HG03103 (cell line): ENCODE data around the gene SLC25A1.

ENCODE experiments used
- ATAC-seq: cut with Tn5 transposase; IDR thresholded peaks from one replicate; pipeline ENCODE4 v1.9.1; 2021; ENCODE audit warnings: low read depth; ENCODE audit not compliant: unreplicated experiment

The SLC25A1 gene

GRCh38 chr22:19182472-19183157, 4.1 kb upstream of the SLC25A1 start:
- no peak for ATAC-seq

- no peak for ATAC-seq
Measured at GRCh38 chr22:19181786-19182471, 3.4 kb upstream of the SLC25A1 start.

DNA sequence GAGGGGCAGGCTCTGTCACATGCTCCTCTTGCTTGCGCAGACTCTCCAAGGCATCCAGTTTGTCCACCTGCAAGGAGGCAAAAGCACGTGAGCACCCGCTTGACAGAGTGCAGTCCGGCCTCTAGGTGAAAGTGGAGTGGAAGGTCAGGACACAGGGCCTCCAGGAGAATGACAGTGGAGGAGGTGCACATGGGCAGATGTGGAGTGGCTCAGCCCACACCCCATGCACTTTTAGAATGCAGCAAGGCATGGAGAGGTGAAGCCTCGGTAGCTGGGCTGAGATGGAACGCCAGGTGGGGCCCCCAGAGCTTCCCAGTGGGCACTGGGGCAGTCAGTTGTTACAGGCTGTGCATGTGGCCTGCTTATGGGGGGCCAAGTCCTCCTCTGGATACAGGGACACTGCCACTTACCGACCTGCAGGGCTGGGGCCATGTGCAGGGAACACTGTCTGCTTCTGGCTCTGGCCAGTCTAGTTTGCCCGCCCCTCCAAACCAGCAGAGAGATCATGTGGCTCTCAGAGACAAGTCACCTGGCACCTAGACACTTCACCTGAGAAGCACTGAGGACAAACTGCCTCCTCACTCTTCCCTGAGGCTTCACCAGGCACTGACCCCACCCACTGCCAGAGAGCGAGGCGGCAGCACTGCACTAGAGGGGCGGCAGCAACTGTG, 2.3 kb upstream of the SLC25A1 start:
- ATAC-seq, result no peak

DNA sequence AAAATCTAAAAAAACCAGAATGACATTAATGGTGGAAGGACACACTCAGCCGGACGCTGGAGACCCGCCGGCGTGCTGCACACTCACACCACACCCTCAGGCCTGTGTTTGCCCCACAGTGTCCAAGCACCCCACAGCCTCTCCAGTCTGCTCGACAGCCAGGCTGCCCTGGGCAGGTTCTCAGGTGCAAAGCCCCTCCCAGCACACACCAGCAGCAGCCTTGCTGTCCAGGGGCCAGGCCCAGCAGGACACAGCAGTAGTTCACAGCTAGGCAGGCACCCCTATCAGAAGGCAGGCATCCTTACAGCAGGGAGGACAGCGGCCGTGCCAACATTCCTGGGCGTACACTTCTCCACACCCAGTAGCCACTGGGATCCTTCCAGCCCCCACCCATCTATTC, 1.7 kb upstream of the SLC25A1 start:
- ATAC-seq, result no peak

DNA sequence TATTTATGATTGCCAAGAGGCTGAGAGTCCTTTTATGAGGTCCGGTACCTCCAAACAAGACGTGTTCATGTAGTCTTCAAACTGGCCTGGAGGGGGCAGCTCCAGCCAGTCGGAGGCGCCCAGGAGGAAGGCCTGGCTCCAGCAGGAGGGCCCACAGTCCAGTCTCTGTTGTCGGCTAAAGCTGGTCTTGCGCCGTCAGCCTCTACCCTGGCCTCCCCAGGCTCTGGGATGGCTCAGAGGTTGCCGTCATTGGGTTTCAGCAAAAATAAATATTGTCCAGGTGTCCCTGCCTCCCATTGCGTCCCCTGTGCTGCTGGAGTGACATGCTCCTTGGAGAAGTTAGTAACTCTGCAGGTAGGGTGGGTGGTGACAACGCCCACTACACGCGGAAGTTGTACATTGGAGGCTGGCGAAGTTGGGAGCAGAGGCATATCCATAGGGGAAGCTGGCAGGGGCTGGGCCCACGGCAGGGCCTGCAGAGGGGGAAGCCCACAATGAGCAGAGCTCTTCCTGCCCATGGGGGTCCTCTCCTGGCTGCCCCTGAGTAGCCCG, 1.0 kb upstream of the SLC25A1 start:
- ATAC-seq, result no peak

GRCh38 chr22:19178065-19178656, 375 bp downstream of the SLC25A1 start:
- peak; percentile 24 for ATAC-seq

DNA sequence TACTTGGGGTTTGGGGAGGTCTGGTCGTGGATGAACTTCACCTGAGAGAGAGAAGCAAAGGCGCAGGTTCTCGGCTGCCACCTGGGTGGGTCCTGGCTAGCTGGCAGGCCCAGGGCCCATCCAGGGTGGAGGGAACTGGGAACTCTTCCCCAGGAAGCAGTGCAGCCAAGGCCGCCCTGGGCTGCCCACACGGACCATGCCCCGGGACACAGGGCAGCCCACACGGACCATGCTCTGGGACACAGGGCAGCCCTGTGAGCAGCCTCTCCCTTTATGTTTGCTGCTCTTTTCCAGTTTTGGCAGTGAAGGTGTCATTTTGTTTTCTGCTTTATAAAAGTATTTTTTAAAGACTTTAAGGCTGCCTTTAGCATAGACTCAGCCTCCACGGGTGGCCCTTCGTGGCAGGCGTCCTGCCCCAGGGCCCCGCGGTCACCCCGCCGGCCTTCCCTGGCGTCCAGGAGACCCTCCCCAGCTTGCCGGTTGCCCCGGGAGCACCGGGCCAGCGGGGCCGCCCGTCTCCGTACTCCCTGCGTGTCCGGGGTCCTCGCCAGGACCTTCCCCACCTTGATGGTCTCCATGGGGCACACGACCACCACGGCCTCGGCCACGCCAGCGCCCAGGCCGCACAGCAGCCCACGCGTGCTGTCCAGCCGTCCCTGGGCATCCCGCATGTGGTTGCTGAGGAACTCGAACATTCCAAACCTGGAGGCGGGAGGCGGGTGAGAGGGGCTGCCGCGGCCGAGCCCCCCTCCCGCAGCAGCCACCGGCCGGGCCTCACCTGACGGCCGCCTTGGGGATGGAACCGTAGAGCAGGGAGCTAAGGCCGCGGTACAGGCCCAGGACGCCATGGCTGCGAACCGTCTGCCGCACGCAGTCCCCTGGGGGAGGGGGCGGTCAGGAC, 1.1 kb downstream of the SLC25A1 start:
- ATAC-seq, result no peak

- ATAC-seq, result no peak
Measured at GRCh38 chr22:19176732-19177131, 1.8 kb downstream of the SLC25A1 start.

GRCh38 chr22:19176175-19176643, 2.3 kb downstream of the SLC25A1 start:
- ATAC-seq, result no peak

DNA sequence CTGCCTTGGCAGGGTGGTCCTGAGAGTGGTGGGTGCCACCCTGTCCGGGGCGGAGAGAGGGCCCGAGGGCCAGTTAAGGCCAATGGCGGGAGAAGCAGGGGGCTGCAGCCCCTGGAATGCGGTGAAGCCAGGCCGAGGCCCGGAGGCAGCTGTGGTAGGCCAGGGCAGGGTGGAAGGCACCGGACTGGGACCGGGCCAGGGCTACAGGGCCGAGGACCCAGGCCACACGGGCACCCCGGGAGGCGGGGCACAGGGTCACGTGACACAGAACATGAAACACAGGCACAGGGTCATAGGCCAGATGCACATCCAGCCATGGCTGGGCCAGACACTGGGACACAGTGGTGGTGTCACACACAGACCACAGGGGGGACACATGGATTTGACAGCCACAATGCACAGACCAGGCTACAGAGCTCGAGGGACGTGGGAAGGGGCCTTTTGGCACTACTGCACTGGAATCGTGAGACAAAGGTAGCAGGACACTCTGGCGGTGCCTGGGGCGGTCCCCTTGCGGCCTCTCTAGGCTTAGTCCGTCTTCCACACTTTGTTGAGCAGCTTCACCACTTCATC, 2.8 kb downstream of the SLC25A1 start:
- ATAC-seq, result no peak

DNA sequence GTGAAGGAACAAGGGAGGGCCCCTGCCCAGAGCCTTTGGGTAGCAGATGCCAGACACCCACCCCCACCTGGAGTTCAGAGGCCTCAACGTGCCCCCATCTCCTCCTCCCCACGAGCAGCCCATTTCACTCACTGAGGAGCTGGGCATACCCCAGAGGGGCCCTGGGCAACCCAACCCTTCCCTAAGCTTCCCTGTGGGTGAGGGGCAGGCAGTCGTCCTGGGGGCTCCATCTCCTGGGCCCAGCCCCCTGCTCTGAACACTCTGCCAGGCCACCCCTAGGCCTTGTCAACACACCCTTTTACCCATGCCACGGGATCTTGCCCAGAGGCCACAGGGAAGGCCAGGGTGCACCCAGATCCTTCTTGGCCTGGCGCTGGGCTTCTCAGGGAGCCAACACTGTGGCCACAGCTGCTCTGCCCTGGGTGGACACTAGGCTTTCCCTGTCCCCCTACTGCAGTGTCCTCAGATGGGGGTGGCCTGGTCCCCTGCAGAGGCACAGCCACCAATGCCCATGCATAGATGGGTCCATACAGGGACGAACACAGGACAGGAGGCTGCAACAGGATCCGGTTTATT, 3.4 kb downstream of the SLC25A1 start:
- ATAC-seq, result no peak

GRCh38 chr22:19174106-19175025, 4.2 kb downstream of the SLC25A1 start:
- ATAC-seq, result no peak

DNA sequence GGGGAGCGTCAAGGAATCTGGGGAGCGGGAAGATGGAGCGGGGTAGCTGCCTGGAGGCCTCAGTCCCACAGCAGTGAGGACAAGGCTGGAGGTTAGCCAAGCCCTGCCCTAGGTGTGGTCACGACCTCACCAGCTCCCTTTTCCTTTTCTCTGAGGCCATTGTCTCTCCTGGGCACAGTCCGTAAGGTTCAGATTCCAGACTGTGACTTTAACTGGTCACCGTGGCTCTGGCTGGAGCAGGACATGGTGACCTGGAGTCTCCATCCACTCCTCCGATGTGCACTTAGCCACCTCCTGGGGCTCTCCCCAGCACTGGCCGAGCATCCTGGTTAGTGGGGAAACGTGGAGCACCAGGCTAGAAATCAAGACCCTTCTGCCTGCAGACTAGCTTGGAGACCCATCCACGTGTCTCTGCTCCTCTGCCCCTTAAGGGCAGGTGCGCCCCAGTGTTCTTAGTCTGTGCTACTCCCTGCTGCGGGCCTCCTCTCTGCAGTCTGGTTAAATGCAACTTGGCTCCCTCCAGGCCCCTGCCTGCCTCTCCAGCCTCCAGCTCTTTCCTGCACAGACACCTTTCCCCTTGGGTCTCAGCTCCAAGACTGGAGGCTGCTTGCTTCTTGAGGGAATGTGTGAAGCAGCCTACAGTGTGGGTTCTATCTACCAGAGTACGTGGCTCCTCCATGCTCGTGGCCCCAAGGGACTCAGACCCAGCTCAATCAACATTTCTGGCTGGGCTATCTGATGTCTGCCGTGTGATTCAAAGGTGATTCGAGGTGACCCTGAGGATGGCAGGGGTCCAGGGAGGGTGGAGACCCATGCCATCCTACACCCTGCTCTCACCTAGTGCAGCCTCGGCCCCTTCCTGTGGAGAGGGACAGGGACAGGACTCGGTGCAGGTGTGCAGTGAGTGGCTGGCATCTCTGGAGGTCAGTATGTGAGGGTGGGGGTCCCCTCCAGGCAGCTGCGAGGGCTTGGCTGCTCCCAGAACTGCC, 5.2 kb downstream of the SLC25A1 start:
- no peak for ATAC-seq

DNA sequence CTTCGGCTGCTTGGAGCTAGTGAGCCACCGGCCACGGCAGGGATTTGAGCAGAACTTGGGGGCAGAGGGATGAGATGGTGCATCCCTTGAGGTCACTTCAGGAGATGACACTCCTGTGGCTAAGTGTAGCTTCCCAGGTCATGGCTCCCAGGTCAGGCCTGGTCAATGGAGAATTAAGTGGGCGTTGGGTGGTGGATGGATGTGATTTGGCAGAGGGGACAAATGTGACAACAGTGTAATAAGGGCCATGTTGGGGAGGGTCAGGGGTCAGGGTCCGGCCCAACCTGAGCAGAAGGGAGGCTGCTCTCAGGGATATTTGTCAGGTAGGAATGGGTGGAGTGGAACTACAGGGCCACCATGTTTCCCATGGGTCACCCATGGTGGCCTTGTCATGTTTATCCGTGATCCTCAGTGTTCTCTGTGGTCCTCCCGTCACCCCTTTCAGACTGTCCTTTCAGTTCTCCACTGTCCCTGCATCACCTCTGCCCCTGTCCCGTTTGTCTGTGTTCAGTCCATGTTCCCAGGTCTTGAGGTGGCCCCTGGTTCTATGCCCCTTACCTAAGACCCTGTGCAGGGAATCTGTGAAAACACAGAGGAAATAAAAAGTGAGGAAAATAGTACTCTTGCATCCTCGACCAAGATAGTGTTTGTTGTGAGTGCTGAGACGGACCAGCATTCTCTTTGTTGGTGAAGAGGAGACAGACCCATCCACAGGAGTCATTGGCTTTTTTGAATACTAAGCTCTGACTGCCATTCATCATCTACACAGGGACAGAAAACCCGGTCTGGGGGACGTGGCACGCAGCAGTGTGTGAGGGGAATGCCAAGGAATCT, 6.1 kb downstream of the SLC25A1 start:
- ATAC-seq, result no peak

DNA sequence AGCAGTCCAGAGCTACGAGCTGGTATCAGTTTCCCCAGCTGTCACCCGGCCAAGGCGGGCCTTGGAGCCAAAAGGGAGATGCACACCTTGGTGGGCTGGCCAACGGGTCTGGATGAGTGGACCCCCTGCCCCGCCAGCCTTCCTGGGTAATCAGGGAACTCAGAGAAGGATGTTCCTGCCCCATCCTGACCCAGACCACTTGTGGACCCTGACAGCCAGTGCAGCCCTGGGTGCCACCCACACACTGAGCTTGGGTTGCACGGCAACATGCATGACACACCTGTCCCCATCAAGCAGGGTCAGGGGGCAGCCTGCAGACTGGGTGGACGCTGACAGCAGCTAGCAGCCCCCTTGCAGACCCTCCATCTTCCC, 8.6 kb downstream of the SLC25A1 start:
- no peak for ATAC-seq
